GM19468 (cell line): ENCODE measurements around the gene BDKRB2.

Source experiments
- ATAC-seq: cut with Tn5 transposase; IDR thresholded peaks from one replicate; pipeline ENCODE4 v1.9.1; 2021; ENCODE audit warnings: mild to moderate bottlenecking, moderate library complexity, moderate number of reproducible peaks; ENCODE audit not compliant: unreplicated experiment; ENCODE audit errors: extremely low read depth

BDKRB2 gene

DNA sequence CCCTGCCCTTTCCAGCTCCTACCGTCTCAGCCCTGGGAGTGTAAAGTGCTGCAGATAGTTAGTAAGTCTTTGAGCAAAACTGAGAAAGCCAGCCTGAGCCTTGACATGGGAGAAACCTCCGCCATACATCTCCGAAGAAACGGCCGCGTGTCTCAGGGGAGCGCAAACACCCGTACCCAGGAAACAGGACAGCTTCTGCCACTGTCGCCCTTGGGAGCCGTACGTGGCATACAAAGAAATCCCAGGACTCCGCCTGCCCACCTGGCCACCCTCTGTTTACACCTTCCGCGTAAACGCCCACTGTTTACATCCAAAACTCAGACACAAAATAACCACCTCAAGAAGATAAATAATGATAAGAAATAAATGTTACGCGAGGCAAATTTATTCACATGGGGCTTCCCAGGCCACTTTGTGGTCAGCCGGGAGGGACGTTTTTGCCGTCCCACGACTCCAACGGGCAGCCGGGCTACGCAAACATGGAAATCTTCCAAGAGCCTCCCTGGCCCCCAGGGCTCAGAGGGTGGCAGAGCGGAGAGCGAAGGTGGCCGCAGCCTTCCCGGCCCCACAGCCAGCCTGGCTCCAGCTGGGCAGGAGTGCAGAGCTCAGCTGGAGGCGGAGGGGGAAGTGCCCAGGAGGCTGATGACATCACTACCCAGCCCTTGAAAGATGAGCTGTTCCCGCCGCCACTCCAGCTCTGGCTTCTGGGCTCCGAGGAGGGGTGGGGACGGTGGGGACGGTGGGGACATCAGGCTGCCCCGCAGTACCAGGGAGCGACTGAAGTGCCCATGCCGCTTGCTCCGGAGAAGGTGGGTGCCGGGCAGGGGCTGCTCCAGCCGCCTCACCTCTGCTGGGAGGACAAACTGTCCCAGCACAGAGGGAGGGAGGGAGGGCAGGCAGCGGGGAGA, at the start of gene BDKRB2:
BDKRB2 (plus strand) TSS at position 689 of the 908 bp plus-strand sequence. CDS start 32,269 bp downstream, outside the sequence.
- ATAC-seq, result no peak

DNA sequence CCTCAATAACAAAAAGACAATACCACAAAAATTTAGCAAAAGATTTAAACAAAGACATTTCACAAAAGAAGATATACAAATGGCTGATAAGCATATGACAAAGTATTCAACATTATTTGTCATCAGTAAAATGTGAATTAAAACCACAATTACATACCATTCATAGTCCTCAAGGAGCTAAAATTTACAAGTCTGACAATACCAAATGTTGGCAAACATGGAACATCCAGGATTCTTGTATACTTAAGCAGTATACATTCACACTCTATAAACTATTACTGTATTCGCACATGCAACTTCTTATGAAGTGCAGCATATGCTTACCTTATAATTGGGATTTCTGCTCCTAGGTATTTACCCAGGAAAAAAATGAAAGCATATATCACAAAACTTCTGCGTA, 49.7 kb upstream of the BDKRB2 start:
- ATAC-seq, result no peak

DNA sequence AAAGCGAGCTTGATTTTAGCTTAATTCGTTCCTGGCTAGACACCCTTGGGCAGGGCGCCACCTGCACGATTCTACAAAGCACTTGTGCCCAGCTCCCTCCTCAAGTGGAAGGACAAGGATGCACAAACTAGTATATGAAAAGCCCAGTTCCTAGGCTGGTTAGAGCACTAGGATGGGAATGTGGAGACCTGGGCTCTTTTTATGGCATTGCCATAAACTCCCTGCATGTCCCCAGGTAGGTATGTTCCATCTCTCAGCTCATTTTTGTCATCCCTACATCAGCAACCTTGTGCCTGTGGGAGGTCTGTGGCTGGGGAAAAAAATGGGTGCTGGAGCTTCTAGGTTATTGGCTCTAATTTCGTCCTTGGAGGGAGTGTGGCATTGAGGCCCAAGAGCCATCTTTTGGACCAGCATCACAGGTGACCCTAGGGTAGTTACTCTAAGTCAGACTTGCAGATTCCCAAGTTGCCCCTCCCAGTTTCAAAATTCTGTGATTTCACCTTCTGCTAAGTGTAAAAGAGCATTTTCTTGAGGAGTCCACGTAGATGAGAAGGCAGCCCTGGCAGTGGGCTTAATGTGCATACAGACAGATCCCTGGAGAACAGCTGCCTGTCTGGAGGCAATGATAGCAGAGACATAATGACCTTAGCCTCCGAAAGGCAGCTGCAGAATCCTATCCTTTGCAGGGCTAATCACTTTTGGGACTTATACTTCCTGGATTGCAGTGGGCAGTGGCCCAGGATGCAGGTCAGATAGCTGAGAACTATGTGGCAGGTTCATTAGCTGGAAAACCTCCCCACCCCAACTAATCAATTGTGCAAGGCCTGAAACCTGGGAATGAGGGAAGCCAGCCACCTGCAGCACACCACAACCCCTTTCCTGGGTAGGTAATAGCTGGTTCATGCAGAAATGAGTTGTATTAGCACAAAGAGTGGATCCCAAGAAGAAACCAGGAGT, 47.6 kb upstream of the BDKRB2 start:
- no peak for ATAC-seq

DNA sequence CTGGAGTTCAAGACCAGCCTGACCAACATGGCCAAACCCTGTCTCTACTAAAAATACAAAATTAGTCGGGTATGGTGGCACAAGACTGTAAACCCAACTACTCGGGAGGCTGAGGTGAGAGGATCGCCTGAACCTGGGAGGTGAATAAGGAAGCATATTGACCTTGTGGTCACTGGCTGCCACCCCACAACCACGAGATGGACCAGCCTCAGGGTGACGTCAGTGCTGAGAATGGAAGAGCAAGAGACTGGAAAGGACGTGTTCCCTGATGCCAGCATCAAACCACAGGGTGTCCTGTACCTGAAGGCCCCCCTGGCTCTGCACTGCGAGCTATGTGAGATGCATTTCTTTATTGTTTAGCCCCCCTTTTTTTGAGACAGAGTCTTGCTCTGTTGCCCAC, 45.9 kb upstream of the BDKRB2 start:
- ATAC-seq, result no peak

DNA sequence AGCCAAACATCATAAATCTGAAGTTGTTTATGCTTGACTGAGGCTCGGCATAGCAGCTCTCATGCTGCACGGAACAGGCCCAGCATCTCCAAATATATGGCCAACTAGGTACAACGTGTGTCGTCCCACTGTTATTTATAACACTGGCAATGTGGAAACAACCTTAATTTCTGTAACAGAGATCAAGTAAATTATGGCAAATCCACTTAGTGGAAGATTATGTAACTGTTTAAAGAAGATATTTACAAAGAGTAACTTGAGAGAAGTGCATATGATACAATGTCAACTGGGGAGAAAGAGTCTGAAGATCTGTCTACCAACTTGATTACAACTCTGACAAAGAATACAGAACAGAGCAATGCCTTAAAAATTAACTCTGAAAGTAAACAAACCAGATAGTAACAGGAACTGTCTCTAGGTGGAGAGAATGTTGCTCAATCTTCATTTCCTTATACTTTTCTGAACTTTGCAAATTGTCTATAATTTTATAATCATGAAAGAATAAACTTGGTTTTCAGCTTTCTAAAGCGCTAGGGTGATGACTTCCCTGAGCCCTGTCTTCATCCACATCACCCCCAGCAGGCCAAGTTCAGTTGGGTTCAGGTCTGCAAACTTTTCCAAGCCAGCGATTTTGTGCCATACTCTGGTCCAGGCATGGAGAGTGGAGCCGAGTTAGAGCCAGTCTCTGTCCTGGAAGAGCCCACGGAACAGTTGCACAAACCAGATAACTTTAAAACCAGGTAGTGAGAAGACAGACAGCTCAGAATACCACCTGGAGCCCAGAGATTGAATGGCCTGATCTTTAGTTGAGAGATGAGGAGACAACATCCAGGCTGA, 44.3 kb upstream of the BDKRB2 start:
- ATAC-seq, result no peak

DNA sequence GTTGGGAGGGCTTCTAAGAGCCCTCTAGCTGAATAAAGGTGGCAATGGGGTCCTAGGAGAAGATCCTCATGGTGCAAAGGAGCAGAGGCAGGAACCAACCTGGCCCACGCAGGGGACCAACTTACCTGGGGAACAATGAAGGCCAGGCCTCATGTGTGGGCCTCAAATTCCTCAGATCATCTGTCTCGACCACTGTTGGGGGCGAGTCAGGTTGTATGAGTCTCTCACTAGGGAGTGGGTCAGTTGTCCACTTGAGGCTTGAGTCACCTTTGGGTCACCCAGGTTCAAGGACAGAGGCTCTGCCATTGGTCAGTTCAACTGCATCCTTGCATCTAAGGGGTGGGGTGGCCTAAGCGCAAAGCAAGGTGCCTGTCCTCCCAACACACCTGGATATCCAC, 43.7 kb upstream of the BDKRB2 start:
- no peak for ATAC-seq

DNA sequence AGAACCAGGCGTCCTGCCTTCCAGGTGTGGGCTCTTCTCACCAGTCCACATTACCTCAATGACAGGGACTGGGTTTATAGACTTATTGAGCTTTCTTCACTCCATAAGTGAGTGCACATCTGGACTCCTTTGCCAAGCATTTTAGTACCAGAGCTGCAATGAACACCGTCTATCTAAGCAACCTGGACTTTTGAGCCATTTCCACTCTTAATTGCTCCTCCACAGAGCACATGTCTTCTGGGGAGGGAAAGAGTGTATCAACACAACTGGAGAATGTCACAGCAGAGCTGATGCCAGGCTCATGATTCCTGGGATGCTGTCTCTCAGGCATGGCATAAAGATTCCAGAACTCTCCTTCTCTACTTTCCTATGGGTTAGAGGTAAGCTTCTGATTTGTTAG, 43.0 kb upstream of the BDKRB2 start:
- ATAC-seq, result no peak

DNA sequence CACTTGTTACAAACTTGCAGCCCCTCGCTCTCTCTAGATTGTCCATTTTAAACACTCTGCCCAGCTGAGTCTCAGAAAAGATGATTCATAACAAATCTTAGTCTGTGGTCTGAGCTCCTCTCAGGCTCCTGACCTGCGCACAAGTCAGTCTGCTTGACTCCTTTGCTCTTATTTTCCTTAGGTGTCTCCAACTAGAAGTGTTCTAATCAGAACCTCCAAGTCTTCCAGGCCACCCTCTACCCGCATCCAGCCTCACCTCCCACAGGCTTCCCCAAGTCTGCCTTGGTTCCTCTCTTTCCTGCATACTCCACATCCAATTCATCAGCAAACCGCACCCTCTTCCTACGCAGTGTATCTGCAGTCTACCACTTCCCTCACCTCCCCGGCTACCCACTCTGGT, 42.4 kb upstream of the BDKRB2 start:
- ATAC-seq, result no peak

DNA sequence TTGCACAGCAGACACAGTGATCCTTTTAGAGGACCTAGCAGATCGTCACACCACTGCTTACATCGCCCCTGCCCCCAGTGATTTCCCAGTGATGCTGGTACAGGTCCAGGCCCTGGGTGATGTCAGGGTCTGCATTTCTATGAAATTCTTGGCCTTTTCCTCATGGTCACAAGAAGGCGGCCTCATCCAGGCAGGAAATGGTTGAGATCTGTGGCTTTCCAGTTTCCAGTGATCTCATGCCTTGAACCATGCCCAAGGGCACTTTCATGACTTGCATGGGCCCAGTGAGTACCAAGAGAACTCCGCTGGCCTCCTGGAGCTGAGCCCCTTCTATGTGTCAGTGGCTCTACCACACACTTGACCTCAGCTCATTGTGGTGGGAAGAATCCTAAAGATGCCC, 41.9 kb upstream of the BDKRB2 start:
- no peak for ATAC-seq

DNA sequence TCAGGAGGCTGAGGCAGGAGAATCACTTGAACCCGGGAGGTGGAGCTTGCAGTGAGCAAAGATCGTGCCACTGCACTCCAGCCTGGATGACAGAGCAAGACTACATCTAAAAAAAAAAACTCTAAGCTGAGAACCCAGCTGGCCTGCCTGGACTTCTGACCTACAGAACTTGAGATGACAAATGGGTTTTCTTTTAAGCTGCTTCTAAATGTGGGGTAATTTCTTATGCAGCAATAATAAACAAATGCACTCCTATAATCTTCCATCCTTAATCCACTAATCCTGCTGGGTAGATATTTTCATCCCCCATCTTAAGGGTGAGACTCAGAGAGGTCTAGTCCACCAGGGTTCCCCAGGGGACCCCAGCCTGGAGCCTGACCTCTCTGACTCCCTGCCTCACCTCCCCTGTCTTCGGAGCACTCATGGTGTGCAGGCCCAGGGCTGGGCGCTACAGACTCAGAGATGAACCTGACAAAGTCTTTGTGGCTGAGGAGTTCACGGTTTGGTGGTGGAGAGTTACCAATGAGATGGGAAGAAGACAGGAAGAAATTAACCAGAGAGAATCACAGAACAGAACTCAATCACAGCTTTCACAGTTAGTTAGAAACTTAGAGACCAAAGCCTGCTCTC, 39.7 kb upstream of the BDKRB2 start:
- no peak for ATAC-seq

DNA sequence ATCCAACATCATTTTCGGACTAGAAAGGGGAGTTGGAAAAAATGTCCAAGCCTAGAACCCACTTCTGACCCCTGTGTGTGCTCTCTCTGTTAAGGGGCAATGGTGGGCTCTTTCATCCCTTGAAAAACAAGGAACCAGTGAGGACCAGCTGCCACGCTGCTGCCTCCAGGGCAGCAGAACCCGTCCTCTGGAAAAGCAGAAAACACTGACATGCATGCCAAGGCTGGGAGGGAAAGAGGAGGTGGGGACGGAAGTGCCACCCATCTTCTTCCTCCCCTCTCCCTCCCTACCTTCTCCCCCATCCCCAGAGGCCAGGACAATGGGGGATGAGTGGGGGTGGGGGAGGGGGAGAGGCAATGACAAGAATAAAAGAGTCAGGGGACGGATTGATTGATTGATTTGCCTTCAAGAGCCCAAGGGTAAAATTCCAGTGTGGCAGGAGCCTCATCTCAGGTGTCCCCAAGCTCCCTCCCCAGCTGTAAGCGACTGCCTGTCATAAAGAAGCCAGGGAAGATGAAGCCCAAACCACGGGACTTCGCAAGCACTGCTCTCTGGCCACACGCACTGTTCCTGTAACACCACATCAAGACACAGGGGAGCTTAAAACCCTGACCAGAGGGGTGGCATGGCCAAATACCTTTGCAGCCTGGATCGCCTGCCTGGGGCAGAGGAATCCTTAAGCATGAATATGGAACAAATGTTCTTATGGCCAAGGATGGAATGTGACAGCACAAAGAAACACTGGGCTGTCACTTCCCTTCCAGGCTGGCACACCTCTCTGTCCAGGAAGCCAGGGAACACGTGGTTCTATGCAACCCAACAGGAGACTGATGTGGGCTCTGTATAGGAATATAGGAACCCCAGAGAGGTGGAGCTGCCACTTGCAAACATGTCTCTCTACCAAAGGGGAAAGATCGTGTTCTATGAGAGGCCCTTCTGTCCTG, 38.9 kb upstream of the BDKRB2 start:
- ATAC-seq, result no peak

DNA sequence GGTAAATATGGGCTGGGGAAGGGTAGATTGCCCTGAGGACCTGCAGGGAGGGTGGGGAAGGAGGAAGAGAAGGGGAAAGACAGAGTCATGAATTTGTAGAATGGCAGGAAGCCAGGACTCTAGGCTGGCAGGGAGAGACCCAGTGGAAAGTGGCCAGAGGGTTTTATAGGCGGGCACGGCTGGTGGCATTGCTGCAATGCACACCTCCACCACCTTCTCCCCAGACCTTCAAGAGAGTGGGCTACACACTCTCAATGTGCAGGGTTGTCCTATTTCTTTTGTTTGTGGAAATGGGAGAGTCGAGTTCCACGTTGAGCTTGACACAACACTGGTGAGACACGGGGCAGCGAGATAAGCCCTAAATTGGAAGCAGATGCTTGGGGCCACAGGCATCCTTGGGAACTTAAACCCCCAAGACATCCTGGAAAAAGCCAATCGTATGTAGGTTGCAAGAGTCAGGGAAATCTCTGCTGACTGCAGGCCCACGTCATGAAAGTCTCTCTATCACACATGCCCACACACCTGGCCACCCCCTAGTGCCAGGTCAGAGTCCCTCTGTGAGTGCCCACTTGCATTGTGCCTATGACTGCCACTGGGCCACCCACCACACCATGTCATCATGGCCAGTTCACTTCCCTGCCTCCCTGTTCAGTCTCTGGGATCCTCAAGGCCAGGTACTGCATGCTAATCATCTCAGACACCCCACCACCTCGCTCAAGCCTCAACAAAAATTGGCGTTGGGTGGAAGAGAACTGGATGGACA, 38.0 kb upstream of the BDKRB2 start:
- ATAC-seq, result no peak

DNA sequence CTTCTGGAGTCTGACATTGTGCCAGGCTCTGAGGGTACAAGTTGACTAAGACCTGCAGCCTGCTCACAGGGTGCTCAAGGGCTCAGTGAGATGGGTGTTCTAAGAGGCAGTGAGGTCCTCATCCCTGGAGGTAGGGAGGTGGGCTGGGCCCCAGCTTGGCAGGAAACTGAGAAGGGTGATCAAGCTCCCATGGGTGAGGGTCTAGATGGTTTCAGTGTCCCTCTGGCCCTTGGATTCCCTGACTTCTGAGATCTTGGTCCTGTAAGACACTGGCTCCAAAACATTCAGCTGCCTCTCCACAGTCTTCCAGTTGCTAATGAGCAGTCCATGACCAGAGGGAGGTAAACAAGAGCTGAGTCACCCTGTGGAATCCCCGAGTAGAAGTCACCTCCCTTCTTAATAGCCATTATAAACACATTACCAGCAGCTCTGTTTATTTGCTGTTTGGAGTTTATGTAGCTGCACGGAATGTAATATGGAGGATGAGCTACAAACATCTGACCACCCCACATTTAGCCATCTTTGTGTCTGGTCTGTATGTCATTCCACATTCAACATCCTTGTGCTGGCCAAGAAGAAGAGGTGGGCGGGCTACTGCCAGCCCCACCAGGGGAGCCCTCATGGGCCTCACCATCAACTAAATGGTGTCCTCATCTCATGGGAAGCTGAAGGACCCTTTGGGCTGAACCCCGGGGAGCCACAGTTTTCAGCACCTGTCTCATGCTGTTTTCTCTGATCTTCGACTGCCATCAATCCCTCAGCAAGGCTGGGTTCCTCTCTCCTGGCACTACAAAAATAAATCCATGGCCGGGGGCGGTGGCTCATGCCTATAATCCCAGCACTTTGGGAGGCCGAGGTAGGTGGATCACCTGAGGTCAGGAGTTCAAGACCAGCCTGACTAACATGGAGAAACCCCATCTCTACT, 37.2 kb upstream of the BDKRB2 start:
- ATAC-seq, result no peak

DNA sequence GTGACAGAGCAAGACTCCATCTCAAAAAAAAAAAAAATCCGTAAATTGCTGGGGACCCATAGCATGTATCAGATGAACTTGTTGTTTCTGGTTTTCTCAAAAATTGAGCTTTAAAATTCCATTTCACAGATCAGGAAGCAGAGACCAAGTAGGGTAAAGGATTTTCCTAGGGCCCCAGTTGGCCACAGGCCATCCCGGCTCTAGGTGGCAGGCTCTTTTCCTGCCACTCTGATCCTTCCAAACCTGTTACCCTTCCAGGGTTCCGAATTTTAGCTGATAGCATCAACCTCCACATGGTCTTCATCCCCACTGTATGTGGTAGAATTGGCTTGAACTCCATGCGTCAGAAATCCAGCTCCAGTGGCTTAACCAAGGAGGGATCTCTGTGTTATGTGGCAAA, 36.1 kb upstream of the BDKRB2 start:
- no peak for ATAC-seq

DNA sequence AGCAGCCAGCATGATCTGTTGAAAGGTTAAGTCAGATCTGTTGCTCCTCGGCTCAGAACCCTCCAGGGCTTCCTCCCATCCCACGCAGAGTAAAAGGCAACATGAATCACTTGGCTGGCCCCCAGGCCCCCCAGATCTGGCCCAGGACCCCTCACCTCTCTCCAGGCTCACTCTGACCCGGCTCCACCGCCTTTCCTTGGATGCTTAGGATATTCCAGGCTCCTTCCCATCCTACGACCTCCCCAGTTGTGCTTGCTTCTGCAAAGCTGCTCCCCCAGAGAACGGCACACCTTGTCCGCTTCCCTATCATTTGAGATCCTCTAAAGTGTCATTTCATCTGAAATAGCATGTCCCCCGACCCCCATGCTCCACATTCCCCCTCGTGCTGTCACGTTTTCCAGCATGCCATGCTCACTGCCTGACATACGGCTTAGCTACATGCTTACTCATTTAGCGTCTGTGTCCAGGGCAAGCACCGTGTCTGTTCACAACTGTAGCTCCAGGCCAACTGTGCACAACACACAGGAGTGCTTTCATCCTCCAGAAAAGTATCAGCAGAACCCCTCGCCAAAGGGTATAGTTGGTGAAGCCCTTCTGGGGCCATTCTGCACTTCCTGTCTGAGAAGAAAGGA, 33.6 kb upstream of the BDKRB2 start:
- ATAC-seq, result no peak

DNA sequence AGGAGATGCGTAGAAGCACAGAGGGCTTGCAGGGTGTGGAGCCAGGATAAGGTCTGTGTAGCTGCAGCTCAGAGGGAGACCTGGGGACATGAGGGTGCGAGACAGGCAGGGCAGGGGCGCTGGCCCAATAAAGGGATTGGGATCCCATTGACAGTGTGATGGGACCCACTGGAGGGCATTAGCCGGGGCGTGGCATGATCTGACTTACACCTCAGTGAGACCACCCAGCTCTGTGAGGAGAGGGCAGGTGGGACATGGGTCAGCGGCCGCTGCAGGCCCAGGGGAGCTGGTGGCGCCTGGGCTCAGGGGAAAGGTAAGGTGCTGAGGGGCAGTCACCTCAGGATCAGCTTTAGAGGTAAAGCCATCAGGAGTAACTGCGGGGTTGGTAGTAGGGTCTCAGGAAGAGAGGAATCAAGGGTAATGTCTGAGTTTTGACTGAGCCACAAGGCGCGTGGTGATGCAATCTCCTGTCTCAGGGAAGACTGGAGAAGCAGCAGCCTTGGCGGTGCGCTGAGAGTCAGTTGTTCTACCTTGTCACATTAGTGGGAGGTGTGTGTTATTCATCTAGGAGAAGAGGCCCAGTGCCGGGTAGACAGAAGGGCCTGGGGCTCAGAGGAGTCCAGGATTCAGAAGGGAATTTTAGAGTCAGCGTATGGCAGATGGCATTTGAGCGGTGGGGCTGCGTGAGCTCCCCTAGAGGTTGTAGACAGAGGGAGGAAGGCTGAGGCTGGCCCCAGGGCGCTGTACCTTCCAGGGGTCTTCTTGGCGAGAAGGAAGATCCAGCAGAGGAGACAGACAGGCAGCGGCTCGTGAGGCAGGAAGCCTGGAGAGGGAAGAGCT, 30.8 kb upstream of the BDKRB2 start:
- ATAC-seq, result no peak
